ENCODE data around the gene EBI3.

- TF ChIP-seq, protein P1, sequence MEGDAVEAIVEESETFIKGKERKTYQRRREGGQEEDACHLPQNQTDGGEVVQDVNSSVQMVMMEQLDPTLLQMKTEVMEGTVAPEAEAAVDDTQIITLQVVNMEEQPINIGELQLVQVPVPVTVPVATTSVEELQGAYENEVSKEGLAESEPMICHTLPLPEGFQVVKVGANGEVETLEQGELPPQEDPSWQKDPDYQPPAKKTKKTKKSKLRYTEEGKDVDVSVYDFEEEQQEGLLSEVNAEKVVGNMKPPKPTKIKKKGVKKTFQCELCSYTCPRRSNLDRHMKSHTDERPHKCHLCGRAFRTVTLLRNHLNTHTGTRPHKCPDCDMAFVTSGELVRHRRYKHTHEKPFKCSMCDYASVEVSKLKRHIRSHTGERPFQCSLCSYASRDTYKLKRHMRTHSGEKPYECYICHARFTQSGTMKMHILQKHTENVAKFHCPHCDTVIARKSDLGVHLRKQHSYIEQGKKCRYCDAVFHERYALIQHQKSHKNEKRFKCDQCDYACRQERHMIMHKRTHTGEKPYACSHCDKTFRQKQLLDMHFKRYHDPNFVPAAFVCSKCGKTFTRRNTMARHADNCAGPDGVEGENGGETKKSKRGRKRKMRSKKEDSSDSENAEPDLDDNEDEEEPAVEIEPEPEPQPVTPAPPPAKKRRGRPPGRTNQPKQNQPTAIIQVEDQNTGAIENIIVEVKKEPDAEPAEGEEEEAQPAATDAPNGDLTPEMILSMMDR (IDR thresholded peaks at IDR 0.05; ENCODE audit: low read depth, low read length, poor library complexity, severe bottlenecking): no peak
- no peak for TF ChIP-seq EZH2phosphoT487 (IDR thresholded peaks at IDR 0.05; ENCODE audit: borderline replicate concordance, low read length)
These were observed 55.7 kb downstream of the EBI3 start for GRCh38 chr19:4284974-4285373.

All from DOHH2 (cell line).